Endothelial cell of umbilical vein (primary cell): ENCODE results near the gene ANKHD1.

Experiments used
- CTCF ChIP-seq, 2 donors: IDR thresholded peaks; 1 replicate in 1 of 2; 2 replicates in 1 of 2; pipeline ENCODE4 v1.5.1; 2011; ENCODE audit warnings: low read length in 2 of 2, mild to moderate bottlenecking in 2 of 2, moderate library complexity in 2 of 2, control low read depth in 1 of 2, inconsistent platforms in 1 of 2, low read depth in 1 of 2; ENCODE audit not compliant: insufficient read depth in 1 of 2; ENCODE audit errors: extremely low read depth in 1 of 2
- EZH2 ChIP-seq: IDR thresholded peaks from 2 replicates; pipeline ENCODE4 v1.6.1; 2012; ENCODE audit warnings: borderline replicate concordance, low read depth, mild to moderate bottlenecking, moderate library complexity, low read length, inconsistent platforms; ENCODE audit not compliant: severe bottlenecking
- JUN ChIP-seq: IDR thresholded peaks from 2 replicates; pipeline ENCODE4 v1.6.1; 2011; ENCODE audit warnings: borderline replicate concordance, low read depth; ENCODE audit not compliant: insufficient read length, insufficient read depth
- MAX ChIP-seq: IDR thresholded peaks from 2 replicates; pipeline ENCODE4 v1.6.1; 2011; ENCODE audit not compliant: insufficient read depth, insufficient read length
- MYC ChIP-seq: IDR thresholded peaks from one replicate; pipeline ENCODE4 v1.6.1; 2011; ENCODE audit warnings: mild to moderate bottlenecking, low read depth, low read length
- POLR2A ChIP-seq: IDR thresholded peaks from 2 replicates; pipeline ENCODE4 v1.6.1; 2012; ENCODE audit warnings: low read depth, mild to moderate bottlenecking, control low read depth, low read length
- POLR2AphosphoS5 ChIP-seq: IDR thresholded peaks from 2 replicates; pipeline ENCODE4 v1.6.1; 2012; ENCODE audit warnings: low read depth, mild to moderate bottlenecking, control low read depth, low read length, moderate library complexity; ENCODE audit not compliant: insufficient read depth

- TF ChIP-seq CTCF (IDR thresholded peaks at IDR 0.05; ENCODE audit: extremely low read depth in 1 of 2, insufficient read depth in 1 of 2, low read depth in 1 of 2, low read length in 2 of 2), result no peak
- no peak for TF ChIP-seq POLR2AphosphoS5
- no peak for TF ChIP-seq MAX
- TF ChIP-seq POLR2A, result no peak
- no peak for TF ChIP-seq JUN
- TF ChIP-seq MYC, result no peak
- TF ChIP-seq EZH2, result no peak
Measured at GRCh38 chr5:140550147-140551079, 148.8 kb downstream of the ANKHD1 start.
